NT2/D1 (cell line): ENCODE measurements around the gene OR5V1.

Source experiments
- DNase-seq: peaks from one replicate; pipeline ENCODE4 v3.0.0-alpha.2; 2011; ENCODE audit warnings: low read depth, low spot score
- H3K27me3 ChIP-seq: 2 replicates; pipeline ENCODE4 v1.6.0; 2011; ENCODE audit warnings: mild to moderate bottlenecking; ENCODE audit not compliant: insufficient read length, insufficient read depth
- H3K36me3 ChIP-seq: 2 replicates; pipeline ENCODE4 v1.6.1; 2011; ENCODE audit warnings: mild to moderate bottlenecking, low read length, mixed read lengths; ENCODE audit not compliant: insufficient read depth, insufficient read length
- H3K4me1 ChIP-seq: 2 replicates; pipeline ENCODE4 v1.5.1; 2011; ENCODE audit not compliant: insufficient read depth, insufficient read length
- H3K4me3 ChIP-seq: 2 replicates; pipeline ENCODE4 v1.5.1; 2011; ENCODE audit warnings: low read depth; ENCODE audit not compliant: insufficient read length
- H3K9ac ChIP-seq: 2 replicates; pipeline ENCODE4 v1.6.0; 2011; ENCODE audit warnings: low read depth; ENCODE audit not compliant: insufficient read length
- H3K9me3 ChIP-seq: 2 replicates; pipeline ENCODE4 v1.5.1; 2011; ENCODE audit warnings: mild to moderate bottlenecking, low read length; ENCODE audit not compliant: insufficient read depth
- SUZ12 ChIP-seq: IDR thresholded peaks from 2 replicates; pipeline ENCODE4 v1.6.1; 2011; ENCODE audit not compliant: insufficient read length, insufficient read depth; ENCODE audit errors: extremely low read depth
- YY1 ChIP-seq: IDR thresholded peaks from 2 replicates; pipeline ENCODE4 v1.6.1; 2011; ENCODE audit not compliant: insufficient read length, insufficient read depth
- ZNF274 ChIP-seq: IDR thresholded peaks from 2 replicates; pipeline ENCODE4 v1.6.1; 2011; ENCODE audit warnings: mild to moderate bottlenecking, low read depth, low read length

OR5V1 gene

GRCh38 chr6:29368765-29369164 lies at the start of gene OR5V1:
OR5V1 (minus strand) TSS chr6:29368865; CDS start chr6:29356195, 12,670 bp downstream.
- Histone ChIP-seq H3K4me1 (no peaks in the 10 kb centered on the region), H3K27me3 (no peaks in the 10 kb centered on the region), H3K36me3 (no peaks in the 10 kb centered on the region), H3K9me3 (no peaks in the 10 kb centered on the region), H3K9ac (no peak within 1 kb of the TSS), H3K4me3 (no peak within 1 kb of the TSS)
- DNase-seq: no peak
- TF ChIP-seq SUZ12 (no peak), ZNF274 (no peak), YY1 (no peak)

DNA sequence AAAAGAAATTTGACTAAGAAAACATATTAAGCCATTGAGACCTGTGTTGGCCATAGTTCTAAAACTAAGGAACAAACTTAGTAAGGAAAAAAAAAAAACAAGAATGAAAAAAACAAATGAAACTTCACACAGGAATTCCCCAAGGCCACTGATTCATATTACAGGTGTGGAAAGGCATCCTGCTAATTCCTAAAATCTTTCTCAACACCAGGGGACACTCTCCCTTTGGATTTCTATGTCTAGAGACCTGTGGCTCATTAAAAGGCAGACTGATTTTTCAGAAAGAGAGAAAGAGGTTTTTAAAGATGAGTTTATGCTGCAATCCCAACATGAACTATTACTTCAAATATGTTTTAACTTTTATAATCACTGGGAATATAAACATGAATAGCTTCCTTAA lies 45.9 kb upstream of the OR5V1 start, which contains the start of gene OR12D1:
OR12D1 (plus strand) TSS at position 341 of the 400 bp plus-strand sequence.
- Histone ChIP-seq H3K27me3 (no peaks in the 10 kb centered on the region), H3K9ac (no peak within 1 kb of the TSS), H3K4me1 (no peaks in the 10 kb centered on the region), H3K4me3 (no peak within 1 kb of the TSS), H3K36me3 (no peaks in the 10 kb centered on the region), H3K9me3 (no peaks in the 10 kb centered on the region)
- TF ChIP-seq ZNF274: no peak
- no peak for TF ChIP-seq YY1
- no peak for TF ChIP-seq SUZ12
- no peak for DNase-seq

DNA sequence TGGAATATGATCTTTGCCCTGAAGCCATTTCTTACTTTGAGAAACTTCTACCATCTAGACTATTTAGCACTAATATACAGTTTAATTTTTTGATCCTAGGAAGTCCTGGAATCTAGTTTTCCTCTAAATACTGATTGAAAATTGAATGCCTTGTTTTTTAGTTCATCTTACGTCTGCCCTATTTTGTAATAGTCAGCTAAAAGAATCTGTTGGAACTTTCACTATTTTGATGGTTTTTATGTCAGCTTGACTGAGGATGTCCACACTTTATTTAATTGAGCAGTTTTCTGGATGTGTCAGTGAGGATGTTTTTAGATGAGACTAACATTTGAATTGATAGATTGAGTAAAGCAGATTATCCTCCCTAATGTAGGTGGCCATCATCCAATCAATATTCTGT lies 35.1 kb upstream of the OR5V1 start:
- no peaks in the 10 kb centered on the region for H3K27me3 ChIP-seq
- no peak for TF ChIP-seq ZNF274
- no peak for TF ChIP-seq YY1
- TF ChIP-seq SUZ12: no peak
- no peaks in the 10 kb centered on the region for H3K36me3 ChIP-seq
- DNase-seq: no peak
- no peaks in the 10 kb centered on the region for H3K4me1 ChIP-seq
- no peaks in the 10 kb centered on the region for H3K9me3 ChIP-seq
- H3K4me3 ChIP-seq: no peak overlapping the region
- no peak overlapping the region for H3K9ac ChIP-seq

- no peak overlapping the region for H3K4me3 ChIP-seq
- no peak overlapping the region for H3K9ac ChIP-seq
- no peaks in the 10 kb centered on the region for H3K4me1 ChIP-seq
- H3K9me3 ChIP-seq: no peaks in the 10 kb centered on the region
- H3K36me3 ChIP-seq: no peaks in the 10 kb centered on the region
- H3K27me3 ChIP-seq: no peaks in the 10 kb centered on the region
- TF ChIP-seq YY1 (no peak), SUZ12 (no peak), ZNF274 (no peak)
- no peak for DNase-seq
These were observed 30.9 kb upstream of the OR5V1 start for GRCh38 chr6:29399525-29399924.

DNA sequence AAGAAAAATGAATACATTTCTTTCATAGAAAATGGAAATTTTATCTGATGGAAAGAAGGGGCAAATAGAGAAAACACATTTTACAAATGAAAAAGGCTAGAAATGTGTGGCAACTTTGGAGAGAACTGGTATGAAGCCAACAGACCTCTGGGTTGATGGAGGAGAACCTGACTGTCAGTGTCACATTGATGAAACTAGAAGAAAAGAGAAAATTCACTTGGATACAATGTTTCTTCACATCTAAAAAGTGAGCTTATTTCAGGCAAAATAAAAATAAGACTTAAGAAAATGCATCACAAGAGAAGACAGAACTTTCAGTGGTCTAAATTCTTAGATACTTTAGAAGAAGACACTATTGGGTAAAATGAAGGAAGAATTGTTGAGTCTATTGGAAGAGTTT lies 26.7 kb upstream of the OR5V1 start, which contains the start of gene OR12D2:
OR12D2 (plus strand) TSS at position 301 of the 400 bp plus-strand sequence. CDS start 1,069 bp downstream, outside the sequence.
- Histone ChIP-seq H3K9me3 (no peaks in the 10 kb centered on the region), H3K4me1 (no peaks in the 10 kb centered on the region), H3K36me3 (no peaks in the 10 kb centered on the region), H3K4me3 (no peak within 1 kb of the TSS), H3K27me3 (no peaks in the 10 kb centered on the region), H3K9ac (no peak within 1 kb of the TSS)
- DNase-seq: no peak
- TF ChIP-seq ZNF274: no peak
- TF ChIP-seq SUZ12: no peak
- TF ChIP-seq YY1: no peak

DNA sequence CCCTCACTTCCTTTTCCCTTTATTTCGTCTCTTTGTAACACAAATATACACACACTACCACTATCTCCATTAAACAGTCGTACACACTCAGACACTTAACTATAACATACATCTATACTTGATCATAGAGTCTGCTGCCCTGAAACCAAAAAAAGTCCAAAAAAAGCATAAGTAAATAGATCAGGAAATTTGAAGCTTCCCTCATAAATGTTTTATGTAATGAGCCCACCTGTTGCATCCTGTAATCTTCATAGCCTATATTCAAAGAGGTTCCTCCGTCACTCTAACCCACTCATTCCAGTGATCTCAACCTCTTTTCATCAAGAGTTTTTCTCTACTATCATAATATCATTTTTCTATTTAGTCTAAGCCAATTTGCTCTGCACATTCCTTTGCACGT lies 19.9 kb upstream of the OR5V1 start:
- Histone ChIP-seq H3K4me1 (no peaks in the 10 kb centered on the region), H3K27me3 (no peaks in the 10 kb centered on the region), H3K36me3 (no peaks in the 10 kb centered on the region), H3K9ac (no peak overlapping the region), H3K9me3 (no peaks in the 10 kb centered on the region), H3K4me3 (no peak overlapping the region)
- DNase-seq: no peak
- TF ChIP-seq SUZ12: no peak
- TF ChIP-seq YY1: no peak
- TF ChIP-seq ZNF274: no peak

GRCh38 chr6:29376003-29376402 lies 7.3 kb upstream of the OR5V1 start:
- Histone ChIP-seq H3K36me3 (no peaks in the 10 kb centered on the region), H3K27me3 (no peaks in the 10 kb centered on the region), H3K4me3 (no peak overlapping the region), H3K4me1 (no peaks in the 10 kb centered on the region), H3K9me3 (no peaks in the 10 kb centered on the region), H3K9ac (no peak overlapping the region)
- DNase-seq: no peak
- TF ChIP-seq YY1 (no peak), ZNF274 (no peak)

- DNase-seq: no peak
- Histone ChIP-seq H3K9me3 (no peaks in the 10 kb centered on the region), H3K4me1 (no peaks in the 10 kb centered on the region), H3K36me3 (no peaks in the 10 kb centered on the region), H3K4me3 (no peak within 1 kb of the TSS), H3K27me3 (no peaks in the 10 kb centered on the region), H3K9ac (no peak within 1 kb of the TSS)
- no peak for TF ChIP-seq YY1
- no peak for TF ChIP-seq ZNF274
- TF ChIP-seq SUZ12: no peak
These were observed 6.5 kb upstream of the OR5V1 start, which contains the start of gene OR12D3 for GRCh38 chr6:29375191-29375590. OR12D3 (minus strand) TSS chr6:29375291; CDS start chr6:29375287, 4 bp downstream.
